ENCODE data around the gene MAB21L4.

Gene MAB21L4

GRCh38 chr2:240922982-240923537, 27.1 kb upstream of the MAB21L4 start:
- DNase-seq: peak; percentile 8

- DNase-seq: no peak
Observed at GRCh38 chr2:240922245-240922981, 26.5 kb upstream of the MAB21L4 start.

DNA sequence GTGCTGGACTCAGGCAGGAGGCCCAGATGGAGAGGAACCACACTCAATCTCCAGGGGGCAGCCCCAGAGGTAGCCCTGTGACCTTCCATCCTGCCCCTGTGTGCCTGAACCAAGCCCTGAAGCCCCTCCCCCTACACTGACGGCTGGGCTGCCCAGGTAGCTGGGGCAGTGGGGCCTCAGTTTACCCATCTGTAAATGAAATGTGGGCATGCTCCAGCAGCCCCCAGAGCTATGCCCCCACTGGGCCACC, 26.0 kb upstream of the MAB21L4 start:
- no peak for DNase-seq

- no peak for DNase-seq
Observed at GRCh38 chr2:240921311-240921994, 25.5 kb upstream of the MAB21L4 start.

DNA sequence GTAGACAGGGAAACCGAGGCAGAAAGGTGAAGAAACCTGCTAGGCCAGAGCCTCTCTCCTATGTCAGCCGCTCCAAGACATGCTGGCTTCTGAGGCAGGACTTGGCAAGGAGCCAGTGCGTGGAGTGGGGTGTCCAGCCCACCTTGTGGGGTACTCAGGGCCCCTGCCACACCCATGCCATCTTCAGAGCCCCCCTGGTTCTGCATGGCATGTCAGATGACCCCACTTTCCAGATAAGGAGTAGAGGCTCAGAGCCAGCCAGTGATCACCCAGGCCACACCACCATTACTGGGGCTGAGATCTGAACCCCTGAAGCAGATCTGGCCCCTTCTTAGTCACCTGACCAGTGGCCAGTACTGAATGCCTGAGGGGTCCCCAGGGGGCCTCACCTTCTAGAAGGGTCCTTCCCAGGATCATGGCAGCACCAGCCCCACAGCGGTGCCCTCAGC, 24.9 kb upstream of the MAB21L4 start:
- DNase-seq: no peak

GRCh38 chr2:240919786-240920782, 24.1 kb upstream of the MAB21L4 start:
- DNase-seq: no peak

- no peak for DNase-seq
Observed at GRCh38 chr2:240919161-240919781, 23.3 kb upstream of the MAB21L4 start.

- no peak for DNase-seq
Observed at GRCh38 chr2:240918258-240919091, 22.5 kb upstream of the MAB21L4 start.

DNA sequence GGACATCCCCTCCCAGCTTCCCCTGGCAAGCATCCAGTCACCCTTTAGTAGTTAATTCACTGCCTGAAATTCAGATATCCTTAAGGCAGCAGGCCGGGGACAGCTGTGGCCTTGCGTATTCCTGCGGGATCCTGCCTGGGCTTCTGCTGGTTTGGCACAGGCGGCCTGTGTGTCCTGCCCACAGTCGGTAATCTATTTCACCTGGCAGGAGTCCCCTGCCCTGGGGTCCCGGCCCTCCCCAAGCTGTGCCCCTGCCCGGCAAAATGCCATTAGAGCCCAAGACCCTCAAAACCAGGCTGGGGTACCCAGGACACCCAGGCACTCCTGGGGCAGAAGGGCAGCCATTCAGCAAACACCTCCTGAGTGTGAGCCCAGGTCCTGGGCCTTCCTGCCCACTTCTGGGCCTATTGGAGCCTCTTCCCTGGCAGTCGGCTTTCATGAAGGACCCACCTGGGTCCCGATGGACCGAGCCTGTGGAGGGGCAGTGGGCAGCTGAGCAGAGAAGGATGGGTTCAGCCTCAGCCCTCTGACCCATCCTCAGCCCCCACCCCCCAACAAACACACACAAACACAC, 21.8 kb upstream of the MAB21L4 start:
- DNase-seq: no peak

DNA sequence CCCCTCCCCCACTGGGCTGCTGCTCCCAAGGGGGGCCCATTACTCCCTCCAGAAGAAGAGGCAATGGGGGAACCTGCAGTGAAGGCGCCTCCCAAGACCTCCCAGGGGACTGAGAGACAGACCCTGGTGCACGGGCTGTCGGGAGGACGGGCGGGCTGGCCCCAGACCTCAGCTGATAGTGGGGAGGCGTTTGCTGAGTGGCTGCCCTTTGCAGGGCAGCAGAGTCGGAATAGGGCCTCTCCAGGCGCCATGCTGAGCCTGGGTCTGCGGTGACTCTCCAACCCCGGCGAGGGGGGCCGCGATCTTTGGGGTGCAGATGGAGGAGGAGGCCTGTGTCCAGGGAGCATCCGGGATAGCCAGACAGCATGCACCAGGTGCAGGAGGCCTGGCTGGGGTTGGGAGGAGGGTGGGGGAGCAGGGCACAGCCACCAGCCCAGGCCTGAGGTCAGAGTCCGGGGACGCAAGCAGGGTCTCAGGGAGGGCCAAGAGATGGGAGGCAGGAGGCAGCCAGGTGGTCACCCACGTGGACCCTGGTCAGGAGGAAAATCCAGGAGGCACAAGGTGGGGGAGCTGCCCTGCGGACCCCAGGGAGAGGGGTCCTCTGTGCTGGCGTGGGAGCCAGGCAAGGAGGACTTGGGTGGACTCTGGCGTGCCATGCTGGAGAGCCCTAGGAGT, 21.2 kb upstream of the MAB21L4 start:
- DNase-seq: no peak

GRCh38 chr2:240916571-240917008, 20.6 kb upstream of the MAB21L4 start:
- no peak for DNase-seq

GRCh38 chr2:240915526-240916341, 19.8 kb upstream of the MAB21L4 start:
- no peak for DNase-seq

- no peak for DNase-seq
Observed at GRCh38 chr2:240914645-240915525, 18.9 kb upstream of the MAB21L4 start.

GRCh38 chr2:240913810-240914644, 18.1 kb upstream of the MAB21L4 start:
- DNase-seq: peak; percentile 4

GRCh38 chr2:240912878-240913809, 17.2 kb upstream of the MAB21L4 start:
- no peak for DNase-seq

- no peak for DNase-seq
Observed at GRCh38 chr2:240911641-240912265, 15.8 kb upstream of the MAB21L4 start.
